Cardiac fibroblast (primary cell): ENCODE data around the gene DBH.

Experiments
- DNase-seq, 2 donors: peaks; one replicate each; pipeline versions ENCODE4 v3.0.0 to v3.0.0-alpha.2; 2010; ENCODE audit warnings: low read depth in 2 of 2
- H3K4me3 ChIP-seq, 2 donors: replicated peaks in 1 of 2; 1 replicate in 1 of 2; 2 replicates in 1 of 2; pipeline ENCODE4 v1.5.1; 2011; ENCODE audit warnings: low read depth in 2 of 2, low read length in 2 of 2, mild to moderate bottlenecking in 2 of 2, moderate library complexity in 1 of 2
- CTCF ChIP-seq: IDR thresholded peaks from one replicate; pipeline ENCODE4 v1.5.1; 2011; ENCODE audit warnings: low read depth, mild to moderate bottlenecking, low read length, inconsistent platforms

The DBH gene

GRCh38 chr9:133708246-133709014 lies 72.3 kb downstream of the DBH start:
- no peak overlapping the region for H3K4me3 ChIP-seq
- TF ChIP-seq CTCF, result no peak
- DNase-seq, result no peak
